ENCODE data around the gene TENM3. TPM values are rescaled to one million over a fixed set of nuclear protein-coding genes. Genes with fewer than 3 reads are reported as not detected.

TENM3 gene
- total RNA-seq, 2 donors from 2014 or later: 39.5 to 51.9 TPM

DNA sequence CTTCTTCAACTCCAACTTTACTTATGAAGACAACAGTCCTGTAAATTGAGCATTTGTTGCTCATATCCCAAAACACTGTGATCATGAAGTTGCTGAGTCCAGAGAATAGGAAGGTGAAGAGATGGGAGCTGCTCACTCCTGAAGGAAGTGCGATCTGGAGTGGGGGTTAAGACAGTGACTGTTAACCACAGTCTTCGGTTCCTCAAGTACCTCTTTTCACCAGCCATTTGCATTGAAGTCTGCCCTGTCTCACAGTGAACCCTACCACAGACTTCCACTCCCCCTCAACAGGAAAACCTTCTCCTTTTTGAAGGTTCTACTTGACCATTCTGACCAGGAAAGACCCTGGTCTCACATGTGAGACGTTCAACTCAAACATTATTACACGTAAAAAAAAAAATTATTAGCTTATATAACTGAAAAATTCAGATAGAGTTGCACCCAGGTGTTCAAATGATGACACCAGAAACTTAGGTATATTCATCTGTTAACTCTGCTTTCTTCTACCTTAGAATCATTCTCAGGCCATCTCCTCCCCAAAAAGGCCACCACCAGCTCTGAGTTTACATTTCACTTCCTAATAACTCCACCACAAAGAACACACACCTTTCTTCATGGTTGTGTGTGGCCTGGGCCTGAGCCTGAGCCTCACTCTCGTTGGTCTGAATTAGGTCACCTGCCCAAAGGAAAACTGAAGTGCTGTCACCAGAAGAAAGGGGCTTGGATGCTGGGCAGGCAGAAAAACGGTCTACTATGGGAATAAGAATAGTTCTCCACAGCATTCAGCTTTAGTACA lies 474.8 kb downstream of the TENM3 start:
- Histone ChIP-seq H3K27me3 (ENCODE audit: control insufficient read depth, insufficient read depth, low read length, poor library complexity, severe bottlenecking) (peaks cover 32% of the 10 kb centered on the region), H3K27ac (ENCODE audit: low read depth, low read length) (no peak overlapping the region), H3K9ac (ENCODE audit: extremely low read depth, low read length, poor library complexity, severe bottlenecking) (no peak overlapping the region), H3K4me1 (ENCODE audit: control insufficient read depth, insufficient read depth, low read length) (peaks cover 11% of the 10 kb centered on the region), H3K4me3 (ENCODE audit: low read length) (no peak overlapping the region), H3K9me3 (ENCODE audit: control insufficient read depth, low read length) (no peaks in the 10 kb centered on the region), H3K36me3 (ENCODE audit: control insufficient read depth, insufficient read depth, low read length) (no peaks in the 10 kb centered on the region)
- Mint-ChIP-seq H3K27me3 (ENCODE audit: insufficient read depth) (peaks cover 7% of the 10 kb centered on the region), H3K4me3 (no peak overlapping the region), H3K27ac (no peak overlapping the region), H3K36me3 (ENCODE audit: low read depth) (peaks cover 5% of the 10 kb centered on the region), H3K4me1 (peaks cover 47% of the 10 kb centered on the region), H3K9me3 (no peaks in the 10 kb centered on the region)
- DNase-seq: no peak
- WGBS, 2 experiments (ENCODE audit: insufficient coverage in 1 of 2, insufficient read length in 1 of 2): 93 to 100% methylated on average over 4 to 6 of the region's 6 CpGs
- TF ChIP-seq, protein P1, sequence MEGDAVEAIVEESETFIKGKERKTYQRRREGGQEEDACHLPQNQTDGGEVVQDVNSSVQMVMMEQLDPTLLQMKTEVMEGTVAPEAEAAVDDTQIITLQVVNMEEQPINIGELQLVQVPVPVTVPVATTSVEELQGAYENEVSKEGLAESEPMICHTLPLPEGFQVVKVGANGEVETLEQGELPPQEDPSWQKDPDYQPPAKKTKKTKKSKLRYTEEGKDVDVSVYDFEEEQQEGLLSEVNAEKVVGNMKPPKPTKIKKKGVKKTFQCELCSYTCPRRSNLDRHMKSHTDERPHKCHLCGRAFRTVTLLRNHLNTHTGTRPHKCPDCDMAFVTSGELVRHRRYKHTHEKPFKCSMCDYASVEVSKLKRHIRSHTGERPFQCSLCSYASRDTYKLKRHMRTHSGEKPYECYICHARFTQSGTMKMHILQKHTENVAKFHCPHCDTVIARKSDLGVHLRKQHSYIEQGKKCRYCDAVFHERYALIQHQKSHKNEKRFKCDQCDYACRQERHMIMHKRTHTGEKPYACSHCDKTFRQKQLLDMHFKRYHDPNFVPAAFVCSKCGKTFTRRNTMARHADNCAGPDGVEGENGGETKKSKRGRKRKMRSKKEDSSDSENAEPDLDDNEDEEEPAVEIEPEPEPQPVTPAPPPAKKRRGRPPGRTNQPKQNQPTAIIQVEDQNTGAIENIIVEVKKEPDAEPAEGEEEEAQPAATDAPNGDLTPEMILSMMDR (conservative IDR thresholded peaks at IDR 0.05): no peak

DNA sequence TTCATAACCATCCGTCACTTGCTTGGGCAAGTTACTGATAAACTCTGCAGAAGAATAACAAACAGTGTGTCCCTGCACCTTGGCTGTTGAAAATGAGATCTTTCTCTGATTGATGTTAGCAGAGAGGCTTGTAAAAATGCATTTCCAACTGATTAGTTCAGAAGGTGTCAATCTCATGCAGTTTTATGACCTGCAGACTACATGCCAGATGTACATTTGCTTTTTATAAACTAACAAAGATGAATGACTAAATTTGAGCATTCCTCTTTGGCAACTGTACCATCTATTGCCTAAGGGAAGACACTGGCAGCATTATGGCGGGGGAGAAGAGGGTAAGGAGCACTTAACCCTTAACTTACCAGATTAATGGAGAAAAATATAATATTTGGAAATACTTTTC lies 481.2 kb downstream of the TENM3 start:
- no peak overlapping the region for H3K4me3 Mint-ChIP-seq
- Histone ChIP-seq H3K27me3 (ENCODE audit: control insufficient read depth, insufficient read depth, low read length, poor library complexity, severe bottlenecking) (no peaks in the 10 kb centered on the region), H3K27ac (ENCODE audit: low read depth, low read length) (no peak overlapping the region), H3K9me3 (ENCODE audit: control insufficient read depth, low read length) (no peaks in the 10 kb centered on the region), H3K4me3 (ENCODE audit: low read length) (no peak overlapping the region), H3K9ac (ENCODE audit: extremely low read depth, low read length, poor library complexity, severe bottlenecking) (no peak overlapping the region), H3K36me3 (ENCODE audit: control insufficient read depth, insufficient read depth, low read length) (no peaks in the 10 kb centered on the region), H3K4me1 (ENCODE audit: control insufficient read depth, insufficient read depth, low read length) (no peaks in the 10 kb centered on the region)
- peaks cover 6% of the 10 kb centered on the region for H3K4me1 Mint-ChIP-seq
- WGBS, 2 experiments (ENCODE audit: insufficient coverage in 1 of 2, insufficient read length in 1 of 2): 98 to 100% methylated on average over 1 to 2 of the region's 2 CpGs
- TF ChIP-seq, protein P1 (conservative IDR thresholded peaks at IDR 0.05): no peak
- no peak overlapping the region for H3K27ac Mint-ChIP-seq
- no peak for DNase-seq
- H3K36me3 Mint-ChIP-seq (ENCODE audit: low read depth): peaks cover 6% of the 10 kb centered on the region
- H3K27me3 Mint-ChIP-seq (ENCODE audit: insufficient read depth): no peaks in the 10 kb centered on the region
- no peaks in the 10 kb centered on the region for H3K9me3 Mint-ChIP-seq

DNA sequence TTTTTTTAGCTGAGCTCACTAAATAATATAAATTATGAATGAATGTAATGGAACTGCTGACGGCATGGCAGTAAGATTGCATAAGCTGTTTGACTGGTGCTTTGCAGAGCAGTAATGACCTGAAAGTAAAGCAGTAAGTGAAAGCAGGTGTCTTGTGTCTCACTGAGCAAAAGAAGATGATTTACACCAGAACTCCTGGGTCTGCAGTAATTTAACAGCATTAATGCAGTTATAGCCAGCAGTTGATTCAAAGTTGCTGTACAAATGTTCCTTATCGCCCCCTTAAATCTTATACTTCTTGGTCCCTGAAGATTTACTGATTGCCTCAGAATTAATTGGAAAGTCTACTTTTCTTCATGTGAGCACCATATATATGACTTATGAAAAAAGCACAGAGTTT lies 486.3 kb downstream of the TENM3 start:
- H3K9me3 ChIP-seq (ENCODE audit: control insufficient read depth, low read length): no peaks in the 10 kb centered on the region
- TF ChIP-seq, protein P1 (conservative IDR thresholded peaks at IDR 0.05): no peak
- DNase-seq: no peak
- Mint-ChIP-seq H3K27ac (no peak overlapping the region), H3K4me1 (peaks cover 6% of the 10 kb centered on the region), H3K4me3 (no peak overlapping the region), H3K9me3 (no peaks in the 10 kb centered on the region), H3K36me3 (ENCODE audit: low read depth) (peaks cover 33% of the 10 kb centered on the region), H3K27me3 (ENCODE audit: insufficient read depth) (no peaks in the 10 kb centered on the region)
- peaks cover 4% of the 10 kb centered on the region for H3K36me3 ChIP-seq (ENCODE audit: control insufficient read depth, insufficient read depth, low read length)
- no peak overlapping the region for H3K27ac ChIP-seq (ENCODE audit: low read depth, low read length)
- no peak overlapping the region for H3K9ac ChIP-seq (ENCODE audit: extremely low read depth, low read length, poor library complexity, severe bottlenecking)
- H3K27me3 ChIP-seq (ENCODE audit: control insufficient read depth, insufficient read depth, low read length, poor library complexity, severe bottlenecking): no peaks in the 10 kb centered on the region
- no peak overlapping the region for H3K4me3 ChIP-seq (ENCODE audit: low read length)
- 91 to 100% methylated on average over 2 of the region's 2 CpGs for WGBS, 2 experiments (ENCODE audit: insufficient coverage in 1 of 2, insufficient read length in 1 of 2)
- no peaks in the 10 kb centered on the region for H3K4me1 ChIP-seq (ENCODE audit: control insufficient read depth, insufficient read depth, low read length)

All from endodermal cell (in vitro differentiated cells).